Stimulated activated naive B cell treated with anti-CD40 and anti-IgM and Interleukin-4, amounts not matched to agents 10 μg/mL and 1 μg/mL and 100 μg/mL, for 72 hours (primary cell): ENCODE data around the gene SRSF10.

ENCODE experiments used
- ATAC-seq, 2 donors: fragments of 150-1000 bp; cut with Tn5 transposase; replicated peaks; 2 replicates each; pipeline ENCODE4 v1.10.0; 2021; ENCODE audit warnings: moderate library complexity in 1 of 2
- DNase-seq: peaks from one replicate; pipeline ENCODE4 v3.0.0; 2021
- H3K27ac Mint-ChIP-seq: one replicate; pipeline ENCODE4 v1.8.0; 2022; ENCODE audit warnings: mild to moderate bottlenecking, mixed read lengths
- H3K27me3 Mint-ChIP-seq, 2 donors: one replicate each; pipeline ENCODE4 v1.8.0; 2022; ENCODE audit warnings: mixed read lengths in 2 of 2
- H3K36me3 Mint-ChIP-seq, 2 donors: one replicate each; pipeline ENCODE4 v1.8.0; 2022; ENCODE audit warnings: mixed read lengths in 2 of 2, mild to moderate bottlenecking in 1 of 2
- H3K4me1 Mint-ChIP-seq, 2 donors: one replicate each; pipeline ENCODE4 v1.8.0; 2022; ENCODE audit warnings: mixed read lengths in 2 of 2, mild to moderate bottlenecking in 1 of 2
- H3K4me3 Mint-ChIP-seq, 2 donors: one replicate each; pipeline ENCODE4 v1.8.0; 2022; ENCODE audit warnings: mild to moderate bottlenecking in 2 of 2, mixed read lengths in 2 of 2, moderate library complexity in 1 of 2
- H3K9me3 Mint-ChIP-seq, 2 donors: one replicate each; pipeline ENCODE4 v1.8.0; 2022; ENCODE audit warnings: mixed read lengths in 2 of 2, mild to moderate bottlenecking in 1 of 2

SRSF10 gene

DNA sequence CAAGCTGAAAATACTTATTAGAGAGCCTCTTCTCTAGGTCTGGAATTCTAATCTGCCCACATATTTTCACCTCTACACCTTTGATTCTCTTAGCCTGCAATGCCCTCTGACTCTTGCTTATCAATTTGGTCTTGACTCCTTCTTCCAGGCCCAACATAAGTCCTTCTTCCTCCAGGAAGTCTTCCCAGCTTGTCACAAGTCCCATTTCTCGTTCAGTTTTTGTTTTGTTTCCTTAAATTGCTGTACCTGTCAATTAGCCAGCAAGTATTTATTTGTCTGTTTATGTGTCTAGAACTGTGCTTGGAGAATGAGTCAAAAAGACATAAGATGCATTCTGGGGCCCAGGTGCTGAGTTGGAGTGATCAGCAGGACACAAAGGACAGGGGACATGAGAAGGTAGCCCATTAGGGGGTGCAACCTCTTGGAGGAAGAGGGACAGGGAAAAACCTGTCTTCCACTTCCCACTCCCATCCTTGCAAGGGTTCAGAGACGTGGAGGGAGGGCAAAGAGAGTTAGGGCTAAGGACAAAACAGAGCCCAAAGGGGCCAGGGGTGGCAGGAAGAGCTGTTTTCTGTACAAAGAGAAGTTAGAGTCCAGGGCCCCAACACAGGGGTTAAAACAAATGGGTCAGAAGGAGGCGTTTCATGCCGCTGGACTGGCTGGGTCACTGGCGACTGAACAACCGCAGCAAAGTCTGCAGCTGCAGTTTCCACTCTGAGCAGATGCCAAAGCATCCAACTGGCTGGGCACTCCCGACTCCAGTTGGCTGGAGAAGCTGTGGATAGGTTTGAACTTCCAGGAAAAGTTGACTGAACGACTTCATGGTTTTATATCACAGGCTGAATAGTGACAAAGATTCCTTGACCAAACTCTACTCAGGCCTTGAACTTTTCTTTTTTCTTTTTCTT, 56.3 kb downstream of the SRSF10 start:
- H3K36me3 Mint-ChIP-seq: no peaks in the 10 kb centered on the region
- DNase-seq: no peak
- H3K27me3 Mint-ChIP-seq: no peaks in the 10 kb centered on the region
- H3K4me3 Mint-ChIP-seq: no peak overlapping the region
- no peaks in the 10 kb centered on the region for H3K9me3 Mint-ChIP-seq
- H3K4me1 Mint-ChIP-seq: peaks cover 12 to 22% of the 10 kb centered on the region in 2 donors
- no peak overlapping the region for H3K27ac Mint-ChIP-seq
- ATAC-seq: no peak

DNA sequence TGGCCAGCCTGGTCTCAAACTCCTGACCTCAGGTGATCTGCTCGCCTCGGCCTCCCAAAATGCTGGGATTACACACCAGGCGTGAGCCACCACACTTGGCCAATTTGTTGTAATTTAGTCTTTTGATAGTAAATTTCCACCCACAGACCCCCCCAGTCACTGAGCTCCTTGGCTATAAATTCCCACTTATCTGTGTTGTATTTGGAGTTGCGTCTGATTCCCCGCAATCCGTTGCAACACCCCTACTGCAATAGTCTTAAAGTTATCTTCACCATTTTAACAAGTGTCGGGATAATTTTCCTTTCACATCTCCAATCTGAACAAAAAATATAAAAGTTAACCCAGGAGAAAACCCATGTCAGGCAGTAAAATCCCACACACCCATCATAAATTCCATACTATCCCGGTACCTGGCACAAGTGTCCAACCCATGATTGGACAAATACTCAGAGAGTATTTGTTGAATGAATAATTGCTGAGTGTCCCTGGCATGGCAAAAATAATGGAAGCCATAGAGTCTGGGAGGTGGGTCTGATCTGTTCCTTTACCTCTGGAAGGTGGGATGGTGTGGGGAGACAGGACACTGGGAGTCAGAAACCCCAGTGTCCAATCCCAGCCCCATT, 57.7 kb downstream of the SRSF10 start:
- Mint-ChIP-seq H3K27ac (no peak overlapping the region), H3K36me3 (no peaks in the 10 kb centered on the region), H3K4me3 (no peak overlapping the region), H3K4me1 (peaks cover 12 to 22% of the 10 kb centered on the region in 2 donors), H3K27me3 (no peaks in the 10 kb centered on the region), H3K9me3 (no peaks in the 10 kb centered on the region)
- ATAC-seq (no peak), DNase-seq (no peak)

DNA sequence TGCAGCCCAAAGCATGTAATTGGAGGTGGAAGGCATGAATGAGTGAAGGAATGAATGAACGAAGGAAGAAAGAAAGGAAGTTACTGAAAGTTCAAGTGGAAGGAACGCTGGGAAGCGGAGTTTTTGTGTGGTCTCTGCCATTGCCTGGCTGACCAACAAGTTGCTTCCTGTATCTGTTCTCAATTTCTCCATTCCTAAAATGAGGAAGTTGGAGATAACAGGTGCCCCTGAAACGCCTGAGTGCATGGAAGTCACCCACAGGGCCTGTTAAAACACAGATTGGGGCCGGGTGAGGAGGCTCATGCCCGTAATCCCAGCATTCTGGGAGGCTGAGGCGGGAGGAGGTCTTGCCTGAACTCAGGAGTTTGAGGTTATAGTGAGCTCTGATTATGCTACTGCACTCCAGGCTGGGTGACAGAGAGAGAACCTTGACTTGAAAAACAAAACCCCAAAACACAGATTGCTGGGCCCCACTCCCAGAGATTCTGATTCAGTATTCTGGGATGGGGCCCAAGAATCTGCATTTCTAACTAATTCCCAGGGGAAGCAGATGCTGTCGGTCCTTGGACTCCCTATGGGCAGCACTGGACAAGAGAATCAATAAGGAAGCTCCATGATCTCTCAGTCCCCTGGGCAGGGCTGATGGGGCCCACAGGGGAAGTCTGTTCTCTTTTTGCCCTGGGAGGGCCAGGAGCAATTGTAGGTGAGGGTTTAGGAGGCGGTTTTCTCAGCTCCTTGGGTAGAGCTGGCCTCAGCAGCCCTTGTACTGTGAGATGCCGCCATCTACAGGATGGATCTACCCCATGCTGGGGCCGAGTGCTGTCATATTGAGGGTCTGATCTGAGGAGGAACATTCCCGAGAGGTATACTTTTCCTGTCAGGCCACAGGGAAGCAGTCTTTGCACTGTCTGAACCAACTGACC, 63.7 kb downstream of the SRSF10 start:
- Mint-ChIP-seq H3K4me1 (peaks cover 36 to 67% of the 10 kb centered on the region in 2 donors), H3K27ac (peak overlapping the region; percentile 86), H3K4me3 (peak overlapping the region; percentile 29 to 36), H3K36me3 (peaks cover 12 to 20% of the 10 kb centered on the region in 2 donors), H3K27me3 (no peaks in the 10 kb centered on the region), H3K9me3 (no peaks in the 10 kb centered on the region)
- DNase-seq (peak; percentile 73), ATAC-seq (peak; percentile 78 to 80)

DNA sequence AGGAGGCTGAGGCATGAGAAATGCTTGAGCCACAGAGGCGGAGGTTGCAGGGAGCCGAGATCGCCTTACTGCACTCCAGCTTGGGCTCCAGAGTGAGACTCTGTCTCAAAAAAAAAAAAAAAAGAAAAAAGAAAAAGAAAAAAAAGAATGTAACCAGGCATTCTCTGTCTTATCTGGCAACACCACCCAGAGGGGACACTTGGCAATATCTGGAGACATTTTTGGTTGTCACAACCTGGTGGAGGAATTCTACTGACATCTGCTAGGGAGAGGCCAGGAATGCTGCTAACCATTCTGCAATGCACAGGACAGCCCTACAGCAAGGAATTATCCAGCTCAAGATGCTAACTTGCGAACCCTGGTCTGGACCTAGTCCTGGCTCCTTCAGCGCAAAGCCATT, 64.7 kb downstream of the SRSF10 start:
- peaks cover 20 to 29% of the 10 kb centered on the region in 2 donors for H3K36me3 Mint-ChIP-seq
- H3K9me3 Mint-ChIP-seq: no peaks in the 10 kb centered on the region
- peak overlapping the region; percentile 68 for H3K27ac Mint-ChIP-seq
- no peaks in the 10 kb centered on the region for H3K27me3 Mint-ChIP-seq
- no peak for ATAC-seq
- H3K4me3 Mint-ChIP-seq: no peak overlapping the region
- H3K4me1 Mint-ChIP-seq: peaks cover 42 to 73% of the 10 kb centered on the region in 2 donors
- DNase-seq: no peak

DNA sequence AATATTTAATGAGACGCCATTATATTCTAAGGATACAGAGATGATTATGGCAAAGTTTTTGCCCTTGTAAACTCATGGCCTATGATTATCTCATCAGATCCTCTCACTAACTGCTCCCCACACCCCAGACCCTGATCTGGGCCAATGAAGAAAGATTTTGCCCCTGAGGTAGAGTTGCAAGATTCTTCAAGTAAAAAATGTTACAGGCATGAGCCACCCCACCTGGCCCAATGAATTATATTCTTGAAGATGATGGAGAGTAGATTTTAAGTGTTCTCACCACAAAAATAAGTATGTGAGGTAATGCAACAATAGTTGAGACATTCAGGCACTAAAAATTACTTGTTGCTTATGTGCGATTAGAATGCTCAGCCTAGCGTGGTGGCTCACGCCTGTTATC, 65.2 kb downstream of the SRSF10 start:
- no peaks in the 10 kb centered on the region for H3K9me3 Mint-ChIP-seq
- peaks cover 24 to 33% of the 10 kb centered on the region in 2 donors for H3K36me3 Mint-ChIP-seq
- H3K27ac Mint-ChIP-seq: peak overlapping the region; percentile 54
- peaks cover 43 to 73% of the 10 kb centered on the region in 2 donors for H3K4me1 Mint-ChIP-seq
- no peak for DNase-seq
- no peak for ATAC-seq
- H3K27me3 Mint-ChIP-seq: no peaks in the 10 kb centered on the region
- H3K4me3 Mint-ChIP-seq: no peak overlapping the region
